ENCODE data around the gene TXNDC12.

The TXNDC12 gene

DNA sequence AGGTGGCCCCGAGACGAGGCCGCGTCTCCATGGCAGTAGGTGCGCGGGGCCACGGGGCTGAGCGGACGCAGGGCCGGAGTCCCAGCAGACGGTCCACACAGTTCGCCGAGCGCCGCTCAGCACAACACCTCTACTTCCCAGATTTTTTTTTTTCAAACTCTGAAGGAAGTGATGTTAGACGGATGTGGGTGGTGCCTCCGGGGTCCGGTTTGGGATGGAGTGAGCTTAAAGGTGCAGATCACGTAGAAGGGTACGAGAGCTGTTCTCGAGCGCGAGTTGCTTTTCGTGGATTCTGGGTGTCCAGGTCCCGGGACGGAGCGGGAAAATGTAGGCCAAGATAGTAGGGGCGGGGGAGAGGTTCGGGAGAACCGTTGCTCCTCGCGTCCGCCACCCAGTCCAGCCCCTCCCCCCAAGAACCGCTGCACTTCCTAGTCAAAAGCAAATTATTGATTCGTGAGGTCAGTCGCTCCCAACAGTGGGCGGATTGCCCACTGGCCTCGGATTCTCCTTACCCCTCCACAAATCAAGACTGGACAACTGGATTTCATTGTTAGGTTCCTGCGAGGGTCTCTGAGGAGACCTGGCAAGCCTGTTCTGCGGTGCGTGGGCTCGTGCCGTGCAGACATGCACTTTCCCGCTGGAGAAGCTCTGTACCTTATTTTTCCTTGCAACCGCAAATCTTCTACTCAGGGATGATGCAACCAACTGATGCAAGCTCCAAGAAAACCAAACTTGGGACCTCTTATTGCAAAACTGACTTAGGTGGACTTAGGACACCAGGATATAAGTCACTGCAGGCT lies at the start of gene TXNDC12:
TXNDC12 (minus strand) TSS at position 126 of the 800 bp plus-strand sequence; CDS start at position 31, 95 bp downstream.
- TF ChIP-seq NFIC (IDR thresholded peaks at IDR 0.05) (no peak), CREB1 (IDR thresholded peaks at IDR 0.05; ENCODE audit: low read depth) (peak; percentile 74), RAD21 (IDR thresholded peaks at IDR 0.05; ENCODE audit: low read depth) (no peak), CEBPB (IDR thresholded peaks at IDR 0.05) (peak; percentile 88), TEAD4 (IDR thresholded peaks at IDR 0.05) (no peak), EGR1 (IDR thresholded peaks at IDR 0.05) (no peak; the same call in 1 of the 2 replicates), FOXM1 (IDR thresholded peaks at IDR 0.05; ENCODE audit: borderline replicate concordance, low read depth) (0 out of 2 replicates have a peak, but pooled peaks have one; percentile 12), ZBTB7A (IDR thresholded peaks at IDR 0.05; ENCODE audit: low read depth) (no peak), TCF12 (IDR thresholded peaks at IDR 0.05; ENCODE audit: low read depth) (peak; percentile 32; the same call in 1 of the 2 replicates), EP300 (IDR thresholded peaks at IDR 0.05; ENCODE audit: borderline replicate concordance) (no peak), TAF1 (IDR thresholded peaks at IDR 0.05; ENCODE audit: low read depth) (peak; percentile 82), YY1 (IDR thresholded peaks at IDR 0.05; ENCODE audit: low read depth) (no peak)
- TF ChIP-seq, protein P1, sequence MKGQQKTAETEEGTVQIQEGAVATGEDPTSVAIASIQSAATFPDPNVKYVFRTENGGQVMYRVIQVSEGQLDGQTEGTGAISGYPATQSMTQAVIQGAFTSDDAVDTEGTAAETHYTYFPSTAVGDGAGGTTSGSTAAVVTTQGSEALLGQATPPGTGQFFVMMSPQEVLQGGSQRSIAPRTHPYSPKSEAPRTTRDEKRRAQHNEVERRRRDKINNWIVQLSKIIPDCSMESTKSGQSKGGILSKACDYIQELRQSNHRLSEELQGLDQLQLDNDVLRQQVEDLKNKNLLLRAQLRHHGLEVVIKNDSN (IDR thresholded peaks at IDR 0.05) = no peak
- TF ChIP-seq, protein P2, sequence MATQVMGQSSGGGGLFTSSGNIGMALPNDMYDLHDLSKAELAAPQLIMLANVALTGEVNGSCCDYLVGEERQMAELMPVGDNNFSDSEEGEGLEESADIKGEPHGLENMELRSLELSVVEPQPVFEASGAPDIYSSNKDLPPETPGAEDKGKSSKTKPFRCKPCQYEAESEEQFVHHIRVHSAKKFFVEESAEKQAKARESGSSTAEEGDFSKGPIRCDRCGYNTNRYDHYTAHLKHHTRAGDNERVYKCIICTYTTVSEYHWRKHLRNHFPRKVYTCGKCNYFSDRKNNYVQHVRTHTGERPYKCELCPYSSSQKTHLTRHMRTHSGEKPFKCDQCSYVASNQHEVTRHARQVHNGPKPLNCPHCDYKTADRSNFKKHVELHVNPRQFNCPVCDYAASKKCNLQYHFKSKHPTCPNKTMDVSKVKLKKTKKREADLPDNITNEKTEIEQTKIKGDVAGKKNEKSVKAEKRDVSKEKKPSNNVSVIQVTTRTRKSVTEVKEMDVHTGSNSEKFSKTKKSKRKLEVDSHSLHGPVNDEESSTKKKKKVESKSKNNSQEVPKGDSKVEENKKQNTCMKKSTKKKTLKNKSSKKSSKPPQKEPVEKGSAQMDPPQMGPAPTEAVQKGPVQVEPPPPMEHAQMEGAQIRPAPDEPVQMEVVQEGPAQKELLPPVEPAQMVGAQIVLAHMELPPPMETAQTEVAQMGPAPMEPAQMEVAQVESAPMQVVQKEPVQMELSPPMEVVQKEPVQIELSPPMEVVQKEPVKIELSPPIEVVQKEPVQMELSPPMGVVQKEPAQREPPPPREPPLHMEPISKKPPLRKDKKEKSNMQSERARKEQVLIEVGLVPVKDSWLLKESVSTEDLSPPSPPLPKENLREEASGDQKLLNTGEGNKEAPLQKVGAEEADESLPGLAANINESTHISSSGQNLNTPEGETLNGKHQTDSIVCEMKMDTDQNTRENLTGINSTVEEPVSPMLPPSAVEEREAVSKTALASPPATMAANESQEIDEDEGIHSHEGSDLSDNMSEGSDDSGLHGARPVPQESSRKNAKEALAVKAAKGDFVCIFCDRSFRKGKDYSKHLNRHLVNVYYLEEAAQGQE (IDR thresholded peaks at IDR 0.05; ENCODE audit: low read depth) = no peak
- TF ChIP-seq, protein P3, sequence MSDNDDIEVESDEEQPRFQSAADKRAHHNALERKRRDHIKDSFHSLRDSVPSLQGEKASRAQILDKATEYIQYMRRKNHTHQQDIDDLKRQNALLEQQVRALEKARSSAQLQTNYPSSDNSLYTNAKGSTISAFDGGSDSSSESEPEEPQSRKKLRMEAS (IDR thresholded peaks at IDR 0.05) = peak; percentile 77

DNA sequence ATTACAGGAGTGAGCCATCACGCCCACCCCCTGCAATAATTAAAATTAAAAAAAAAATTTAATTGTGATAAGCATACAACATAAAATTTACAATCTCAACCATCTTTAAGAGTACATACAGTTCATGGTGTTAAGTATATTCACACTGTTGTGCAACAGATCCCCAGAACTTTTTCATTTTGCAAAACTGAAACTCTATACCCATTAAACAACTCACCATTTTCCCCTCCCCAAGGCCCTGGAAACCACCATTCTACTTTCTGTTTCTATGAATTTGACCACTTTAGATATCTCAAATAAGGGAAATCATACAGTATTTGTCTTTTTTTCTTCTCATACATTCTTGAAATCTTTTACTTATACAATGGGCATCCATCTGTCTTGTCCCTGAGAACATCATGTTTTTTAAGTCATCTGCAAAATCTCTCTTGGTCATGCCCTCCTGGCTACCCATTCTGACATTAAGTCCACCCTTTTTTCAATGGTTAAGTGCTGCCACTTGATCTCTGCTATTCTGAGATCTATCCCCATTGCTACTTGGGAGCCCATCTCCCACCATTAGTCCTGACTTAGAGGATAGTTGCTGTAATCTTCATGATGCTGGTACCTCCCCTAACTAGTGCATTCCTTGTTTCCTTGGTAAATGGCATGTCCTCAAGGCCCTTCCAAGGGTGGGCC lies 47.5 kb upstream of the TXNDC12 start:
- TF ChIP-seq YY1 (IDR thresholded peaks at IDR 0.05; ENCODE audit: low read depth) = no peak
- TF ChIP-seq, protein P1 (IDR thresholded peaks at IDR 0.05) = no peak
- TF ChIP-seq RAD21 (IDR thresholded peaks at IDR 0.05; ENCODE audit: low read depth) = no peak
- no peak for TF ChIP-seq CEBPB (IDR thresholded peaks at IDR 0.05)

DNA sequence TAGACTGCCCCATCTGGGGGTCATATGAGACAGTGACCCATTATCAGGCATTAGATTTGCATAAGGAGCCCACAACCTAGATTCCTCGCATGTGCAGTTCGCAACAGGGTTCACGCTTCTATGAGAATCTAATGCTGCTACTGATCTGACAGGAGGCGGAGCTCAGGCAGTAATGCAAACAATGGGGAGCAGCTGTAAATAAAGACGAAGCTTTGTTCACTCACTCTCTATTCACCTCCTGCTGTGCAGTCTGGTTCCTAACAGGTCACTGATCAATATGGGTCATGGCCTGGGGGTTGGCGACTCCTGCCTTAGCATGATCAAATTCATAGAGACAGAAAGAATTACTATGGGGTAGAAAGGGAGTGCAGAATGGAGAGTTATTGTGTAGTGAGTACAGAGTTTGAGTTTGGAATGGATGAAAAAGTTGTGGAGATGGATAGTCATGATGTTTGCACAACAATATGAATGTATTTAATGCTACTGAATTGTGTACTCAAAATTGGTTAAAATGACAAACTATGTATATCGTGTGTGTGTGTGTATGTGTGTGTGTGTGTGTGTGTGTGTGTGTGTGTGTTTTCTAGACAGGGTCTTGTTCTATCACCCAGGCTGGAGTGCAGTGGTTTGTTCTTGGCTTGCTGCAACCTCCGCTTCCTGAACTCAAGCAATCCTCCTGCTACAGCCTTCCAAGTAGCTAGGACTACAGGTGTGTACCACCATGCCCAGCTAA lies 43.3 kb upstream of the TXNDC12 start:
- TF ChIP-seq RAD21 (IDR thresholded peaks at IDR 0.05; ENCODE audit: low read depth) = no peak
- TF ChIP-seq, protein P1 (IDR thresholded peaks at IDR 0.05) = no peak
- TF ChIP-seq NFIC (IDR thresholded peaks at IDR 0.05) = no peak
- TF ChIP-seq YY1 (IDR thresholded peaks at IDR 0.05; ENCODE audit: low read depth) = no peak
- no peak for TF ChIP-seq TAF1 (IDR thresholded peaks at IDR 0.05; ENCODE audit: low read depth)
- TF ChIP-seq EGR1 (IDR thresholded peaks at IDR 0.05) = no peak

DNA sequence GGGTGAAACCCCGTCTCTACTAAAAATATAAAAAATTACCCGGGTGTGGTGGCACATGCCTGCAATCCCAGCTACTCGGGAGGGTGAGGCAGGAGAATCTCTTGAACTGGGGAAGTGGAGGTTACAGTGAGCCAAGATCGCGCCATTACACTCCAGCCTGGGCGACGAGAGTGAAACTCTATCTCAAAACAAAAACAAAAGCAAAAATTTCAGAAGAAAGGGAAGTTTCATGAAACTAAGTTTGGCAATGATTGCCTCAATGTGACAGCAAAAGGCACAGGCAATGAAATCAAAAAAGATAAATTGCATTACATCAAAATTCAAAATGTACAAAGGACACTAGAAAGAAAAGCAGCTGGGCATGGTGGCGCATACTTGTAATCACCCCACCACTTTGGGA lies 41.2 kb upstream of the TXNDC12 start:
- no peak for TF ChIP-seq ZBTB7A (IDR thresholded peaks at IDR 0.05; ENCODE audit: low read depth)
- TF ChIP-seq, protein P3 (IDR thresholded peaks at IDR 0.05) = no peak

DNA sequence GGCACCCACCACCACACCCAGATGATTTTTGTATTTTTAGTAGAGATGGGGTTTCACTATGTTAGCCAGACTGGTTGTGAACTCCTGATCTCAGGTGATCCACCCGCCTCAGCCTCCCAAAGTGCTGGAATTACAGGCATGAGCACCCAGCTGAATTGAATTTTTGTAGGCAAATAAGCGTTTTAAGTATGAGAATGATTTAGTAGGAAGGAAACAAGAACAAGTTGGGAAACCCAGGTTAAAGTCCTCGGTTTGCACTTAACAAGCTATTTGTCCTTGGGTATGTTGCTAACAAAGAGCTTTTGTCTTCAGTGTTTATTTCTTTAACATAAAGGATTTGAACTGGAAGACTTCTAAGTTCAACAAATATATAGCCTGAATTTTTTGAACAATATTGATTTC lies 25.0 kb upstream of the TXNDC12 start:
- no peak for TF ChIP-seq RAD21 (IDR thresholded peaks at IDR 0.05; ENCODE audit: low read depth)
- no peak for TF ChIP-seq TEAD4 (IDR thresholded peaks at IDR 0.05)
- no peak for TF ChIP-seq CREB1 (IDR thresholded peaks at IDR 0.05; ENCODE audit: low read depth)
- TF ChIP-seq ZBTB7A (IDR thresholded peaks at IDR 0.05; ENCODE audit: low read depth) = no peak
- TF ChIP-seq TAF1 (IDR thresholded peaks at IDR 0.05; ENCODE audit: low read depth) = no peak
- TF ChIP-seq, protein P2 (IDR thresholded peaks at IDR 0.05; ENCODE audit: low read depth) = no peak
- TF ChIP-seq EGR1 (IDR thresholded peaks at IDR 0.05) = no peak
- TF ChIP-seq, protein P1 (IDR thresholded peaks at IDR 0.05) = no peak
- TF ChIP-seq TCF12 (IDR thresholded peaks at IDR 0.05; ENCODE audit: low read depth) = no peak
- no peak for TF ChIP-seq YY1 (IDR thresholded peaks at IDR 0.05; ENCODE audit: low read depth)
- TF ChIP-seq NFIC (IDR thresholded peaks at IDR 0.05) = no peak
- TF ChIP-seq EP300 (IDR thresholded peaks at IDR 0.05; ENCODE audit: borderline replicate concordance) = no peak
- TF ChIP-seq, protein P3 (IDR thresholded peaks at IDR 0.05) = no peak
- TF ChIP-seq FOXM1 (IDR thresholded peaks at IDR 0.05; ENCODE audit: borderline replicate concordance, low read depth) = no peak
- no peak for TF ChIP-seq CEBPB (IDR thresholded peaks at IDR 0.05)
